ENCODE results near the gene TCOF1. TPM values are rescaled to one million over a fixed set of nuclear protein-coding genes. Genes with fewer than 3 reads are reported as not detected.

Gene TCOF1
- total RNA-seq, 1 donor from 2014 or later = 19.0 TPM

DNA sequence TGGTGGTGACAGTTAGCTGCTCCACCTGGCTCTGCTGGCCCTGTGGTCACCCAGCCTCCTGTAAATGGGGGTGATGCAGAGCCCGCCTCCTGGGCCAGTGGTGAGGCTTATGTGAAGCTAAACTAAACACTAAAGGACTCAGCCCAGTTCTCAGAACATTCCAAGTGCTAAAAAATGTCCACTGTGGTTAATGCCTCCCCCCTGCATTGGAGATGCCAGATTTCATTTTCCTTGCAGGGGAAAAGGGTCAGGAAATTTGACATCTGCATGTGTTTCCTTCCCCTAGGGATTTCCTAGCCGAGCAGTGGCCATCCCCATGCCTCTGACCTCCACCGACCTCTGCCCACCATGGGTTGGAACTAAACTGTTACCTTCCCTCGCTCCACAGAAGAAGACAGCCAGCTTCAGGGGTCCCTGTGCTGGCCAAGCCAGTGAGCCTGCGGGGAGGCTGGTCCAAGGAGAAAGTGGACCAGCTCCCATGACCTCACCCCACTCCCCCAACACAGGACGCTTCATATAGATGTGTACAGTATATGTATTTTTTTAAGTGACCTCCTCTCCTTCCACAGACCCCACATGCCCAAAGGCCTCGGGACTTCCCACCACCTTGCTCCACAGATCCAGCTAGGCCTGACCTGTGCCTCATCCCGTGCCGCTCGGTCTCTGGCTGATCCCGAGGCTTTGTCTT is 42.2 kb downstream of the TCOF1 start:
- TF ChIP-seq, protein P1, sequence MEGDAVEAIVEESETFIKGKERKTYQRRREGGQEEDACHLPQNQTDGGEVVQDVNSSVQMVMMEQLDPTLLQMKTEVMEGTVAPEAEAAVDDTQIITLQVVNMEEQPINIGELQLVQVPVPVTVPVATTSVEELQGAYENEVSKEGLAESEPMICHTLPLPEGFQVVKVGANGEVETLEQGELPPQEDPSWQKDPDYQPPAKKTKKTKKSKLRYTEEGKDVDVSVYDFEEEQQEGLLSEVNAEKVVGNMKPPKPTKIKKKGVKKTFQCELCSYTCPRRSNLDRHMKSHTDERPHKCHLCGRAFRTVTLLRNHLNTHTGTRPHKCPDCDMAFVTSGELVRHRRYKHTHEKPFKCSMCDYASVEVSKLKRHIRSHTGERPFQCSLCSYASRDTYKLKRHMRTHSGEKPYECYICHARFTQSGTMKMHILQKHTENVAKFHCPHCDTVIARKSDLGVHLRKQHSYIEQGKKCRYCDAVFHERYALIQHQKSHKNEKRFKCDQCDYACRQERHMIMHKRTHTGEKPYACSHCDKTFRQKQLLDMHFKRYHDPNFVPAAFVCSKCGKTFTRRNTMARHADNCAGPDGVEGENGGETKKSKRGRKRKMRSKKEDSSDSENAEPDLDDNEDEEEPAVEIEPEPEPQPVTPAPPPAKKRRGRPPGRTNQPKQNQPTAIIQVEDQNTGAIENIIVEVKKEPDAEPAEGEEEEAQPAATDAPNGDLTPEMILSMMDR (IDR thresholded peaks at IDR 0.05) = no peak
- Mint-ChIP-seq H3K9me3 (ENCODE audit: low read depth) (no peaks in the 10 kb centered on the region), H3K4me1 (ENCODE audit: low read depth) (peaks cover 8% of the 10 kb centered on the region), H3K36me3 (ENCODE audit: low read depth) (peaks cover 34% of the 10 kb centered on the region), H3K4me3 (ENCODE audit: unreplicated experiment) (no peak overlapping the region), H3K27ac (ENCODE audit: unreplicated experiment) (no peak overlapping the region), H3K27me3 (ENCODE audit: low read depth) (no peaks in the 10 kb centered on the region)
- no peak for DNase-seq (ENCODE audit: low spot score)

DNA sequence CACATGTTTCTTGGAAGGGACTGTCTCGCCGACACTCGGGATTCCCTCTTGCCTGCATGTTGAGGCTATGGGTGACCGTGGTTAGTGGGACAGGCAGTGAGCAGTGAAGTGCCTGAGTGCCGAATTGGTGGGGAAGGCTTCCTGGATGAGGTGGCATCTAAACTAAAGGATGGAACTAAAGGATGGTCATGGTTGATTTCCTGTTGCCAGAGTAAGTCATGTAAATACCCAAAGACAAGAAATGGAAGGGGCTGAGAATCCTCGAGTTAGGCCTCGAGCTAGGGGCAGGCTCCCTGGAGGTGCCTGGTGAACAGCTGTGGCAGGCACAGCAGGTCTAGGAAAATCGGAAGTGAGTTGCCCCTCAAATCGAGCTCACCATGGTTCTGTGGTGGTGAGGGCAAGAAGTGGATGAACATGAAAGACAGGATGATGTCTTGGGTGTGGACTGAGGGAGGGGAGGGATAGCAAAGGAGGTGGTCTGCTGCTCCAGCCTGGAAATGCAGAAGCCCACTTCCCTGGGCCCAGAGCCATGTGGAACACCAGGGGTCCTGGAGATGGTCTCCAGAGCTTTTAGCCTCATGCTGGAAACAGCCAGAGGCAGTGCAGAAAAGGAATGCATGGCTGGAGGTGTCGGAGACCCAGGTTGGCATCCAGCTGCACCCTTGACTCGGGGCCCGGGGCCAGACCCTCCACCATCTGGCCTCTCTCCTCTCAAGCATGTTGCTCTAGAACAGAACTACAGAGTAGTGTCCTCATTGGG is 43.0 kb downstream of the TCOF1 start:
- no peaks in the 10 kb centered on the region for H3K9me3 Mint-ChIP-seq (ENCODE audit: low read depth)
- DNase-seq (ENCODE audit: low spot score) = no peak
- H3K27ac Mint-ChIP-seq (ENCODE audit: unreplicated experiment) = no peak overlapping the region
- H3K36me3 Mint-ChIP-seq (ENCODE audit: low read depth) = peaks cover 31% of the 10 kb centered on the region
- H3K4me1 Mint-ChIP-seq (ENCODE audit: low read depth) = peaks cover 8% of the 10 kb centered on the region
- TF ChIP-seq, protein P1 (IDR thresholded peaks at IDR 0.05) = no peak
- no peak overlapping the region for H3K4me3 Mint-ChIP-seq (ENCODE audit: unreplicated experiment)
- H3K27me3 Mint-ChIP-seq (ENCODE audit: low read depth) = no peaks in the 10 kb centered on the region

DNA sequence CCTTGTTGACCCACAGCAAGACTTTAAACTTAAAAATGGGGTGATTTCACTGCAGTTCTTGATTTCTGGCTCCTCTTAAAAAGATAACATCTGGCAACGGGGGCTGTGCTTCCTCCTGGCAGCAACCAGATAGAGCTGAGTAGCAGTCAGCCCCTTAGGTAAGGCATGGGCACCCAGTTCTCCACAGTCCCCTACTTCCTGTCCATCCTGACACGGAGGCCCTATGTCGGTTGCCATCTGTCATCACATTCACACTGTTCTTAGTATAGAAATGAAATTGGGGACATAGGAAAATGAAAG is 43.5 kb downstream of the TCOF1 start:
- no peak overlapping the region for H3K4me3 Mint-ChIP-seq (ENCODE audit: unreplicated experiment)

DNA sequence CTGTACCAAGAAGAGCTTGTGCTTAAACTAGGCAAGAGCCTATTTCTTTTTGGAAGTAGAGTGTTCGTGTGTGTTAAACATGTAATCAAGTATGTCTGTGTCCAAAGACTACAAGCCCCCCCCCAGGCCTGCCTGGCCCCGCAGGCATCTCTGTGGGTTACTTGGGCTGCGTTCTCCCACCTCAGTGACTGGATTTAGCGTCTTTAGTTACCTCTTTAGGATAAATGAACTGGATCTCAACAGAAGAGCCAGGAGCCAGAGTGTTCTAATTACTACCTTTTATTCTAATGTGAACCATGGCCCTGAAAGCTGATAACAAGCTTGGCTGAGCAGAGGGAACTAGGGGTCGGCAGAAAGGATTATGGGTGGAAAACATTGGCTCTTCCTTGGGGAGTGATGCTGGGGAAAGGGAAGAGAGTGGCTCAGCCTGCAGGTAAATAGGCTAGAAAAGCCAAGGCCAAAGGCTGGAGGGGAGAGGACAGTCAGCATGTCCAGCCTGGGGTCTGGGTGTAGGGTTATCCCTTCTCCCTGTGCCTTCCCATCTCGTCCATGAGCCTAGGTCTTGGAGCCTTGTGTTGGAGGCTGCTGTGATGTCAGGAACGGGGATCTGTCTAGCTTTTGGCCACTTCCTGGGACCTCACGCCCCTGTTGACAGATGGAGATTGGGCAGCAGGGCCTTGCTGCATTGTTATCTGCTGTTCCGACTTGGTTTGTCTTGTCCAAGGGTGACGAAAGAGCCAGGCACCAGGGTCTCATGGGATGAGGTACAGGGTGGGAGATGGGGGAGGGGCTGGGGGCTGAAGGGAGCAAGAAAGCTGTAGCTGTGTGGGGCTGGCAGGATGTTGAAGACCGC is 44.1 kb downstream of the TCOF1 start:
- Mint-ChIP-seq H3K36me3 (ENCODE audit: low read depth) (peaks cover 21% of the 10 kb centered on the region), H3K4me1 (ENCODE audit: low read depth) (peaks cover 8% of the 10 kb centered on the region), H3K27me3 (ENCODE audit: low read depth) (no peaks in the 10 kb centered on the region), H3K27ac (ENCODE audit: unreplicated experiment) (no peak overlapping the region), H3K9me3 (ENCODE audit: low read depth) (no peaks in the 10 kb centered on the region), H3K4me3 (ENCODE audit: unreplicated experiment) (no peak overlapping the region)
- no peak for DNase-seq (ENCODE audit: low spot score)
- TF ChIP-seq, protein P1 (IDR thresholded peaks at IDR 0.05) = no peak

More for the DNA sequence above, 43.5 kb downstream of the TCOF1 start:
- no peaks in the 10 kb centered on the region for H3K27me3 Mint-ChIP-seq (ENCODE audit: low read depth)
- DNase-seq (ENCODE audit: low spot score) = no peak
- H3K9me3 Mint-ChIP-seq (ENCODE audit: low read depth) = no peaks in the 10 kb centered on the region
- peaks cover 8% of the 10 kb centered on the region for H3K4me1 Mint-ChIP-seq (ENCODE audit: low read depth)
- H3K36me3 Mint-ChIP-seq (ENCODE audit: low read depth) = peaks cover 27% of the 10 kb centered on the region
- TF ChIP-seq, protein P1 (IDR thresholded peaks at IDR 0.05) = no peak
- no peak overlapping the region for H3K27ac Mint-ChIP-seq (ENCODE audit: unreplicated experiment)

DNA sequence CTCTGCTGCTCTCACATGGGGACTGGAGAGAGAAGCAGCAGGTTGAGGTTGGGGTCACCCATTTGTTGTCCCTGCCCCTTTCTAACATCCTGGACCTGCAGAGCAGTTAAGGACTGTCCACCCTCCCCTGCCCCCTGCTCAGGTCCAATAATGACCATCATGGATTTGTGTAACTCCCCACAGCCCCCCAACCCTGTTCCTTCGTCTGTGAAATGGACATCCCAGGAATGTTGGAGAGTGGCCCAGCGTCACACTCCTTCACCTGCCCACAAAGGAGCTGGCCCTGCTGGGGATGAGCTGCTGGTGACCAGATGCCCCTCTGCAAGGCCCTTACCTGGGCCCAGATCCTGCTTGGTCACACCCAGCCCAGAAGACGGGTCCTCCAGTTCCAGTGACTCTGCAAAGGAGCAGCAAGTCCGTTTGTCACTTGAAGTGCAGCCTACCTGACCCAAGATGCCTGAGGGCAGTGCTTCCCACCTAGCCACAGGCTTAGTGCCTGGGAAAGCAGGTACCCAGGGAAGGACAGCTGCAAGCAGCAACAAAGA is 44.8 kb downstream of the TCOF1 start:
- TF ChIP-seq, protein P1 (IDR thresholded peaks at IDR 0.05) = no peak
- H3K36me3 Mint-ChIP-seq (ENCODE audit: low read depth) = peaks cover 21% of the 10 kb centered on the region
- peaks cover 8% of the 10 kb centered on the region for H3K4me1 Mint-ChIP-seq (ENCODE audit: low read depth)
- H3K4me3 Mint-ChIP-seq (ENCODE audit: unreplicated experiment) = no peak overlapping the region
- H3K9me3 Mint-ChIP-seq (ENCODE audit: low read depth) = no peaks in the 10 kb centered on the region
- DNase-seq (ENCODE audit: low spot score) = no peak
- H3K27ac Mint-ChIP-seq (ENCODE audit: unreplicated experiment) = no peak overlapping the region
- no peaks in the 10 kb centered on the region for H3K27me3 Mint-ChIP-seq (ENCODE audit: low read depth)
